ENCODE measurements around the gene MCTP1.

- TF ChIP-seq, protein P1, sequence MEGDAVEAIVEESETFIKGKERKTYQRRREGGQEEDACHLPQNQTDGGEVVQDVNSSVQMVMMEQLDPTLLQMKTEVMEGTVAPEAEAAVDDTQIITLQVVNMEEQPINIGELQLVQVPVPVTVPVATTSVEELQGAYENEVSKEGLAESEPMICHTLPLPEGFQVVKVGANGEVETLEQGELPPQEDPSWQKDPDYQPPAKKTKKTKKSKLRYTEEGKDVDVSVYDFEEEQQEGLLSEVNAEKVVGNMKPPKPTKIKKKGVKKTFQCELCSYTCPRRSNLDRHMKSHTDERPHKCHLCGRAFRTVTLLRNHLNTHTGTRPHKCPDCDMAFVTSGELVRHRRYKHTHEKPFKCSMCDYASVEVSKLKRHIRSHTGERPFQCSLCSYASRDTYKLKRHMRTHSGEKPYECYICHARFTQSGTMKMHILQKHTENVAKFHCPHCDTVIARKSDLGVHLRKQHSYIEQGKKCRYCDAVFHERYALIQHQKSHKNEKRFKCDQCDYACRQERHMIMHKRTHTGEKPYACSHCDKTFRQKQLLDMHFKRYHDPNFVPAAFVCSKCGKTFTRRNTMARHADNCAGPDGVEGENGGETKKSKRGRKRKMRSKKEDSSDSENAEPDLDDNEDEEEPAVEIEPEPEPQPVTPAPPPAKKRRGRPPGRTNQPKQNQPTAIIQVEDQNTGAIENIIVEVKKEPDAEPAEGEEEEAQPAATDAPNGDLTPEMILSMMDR (conservative IDR thresholded peaks at IDR 0.05; ENCODE audit: low read depth, low read length) = no peak
- TF ChIP-seq EZH2 (IDR thresholded peaks at IDR 0.05; ENCODE audit: low read length, unreplicated experiment) (no peak), EZH2phosphoT487 (IDR thresholded peaks at IDR 0.05; ENCODE audit: borderline replicate concordance, low read length) (no peak)
Observed at GRCh38 chr5:94976853-94977252, 308.0 kb downstream of the MCTP1 start.
